Smooth muscle cell of the umbilical artery (primary cell): Measurements from ENCODE around the gene CC2D2A. TPM values are rescaled to one million over a fixed set of nuclear protein-coding genes. Genes with fewer than 3 reads are reported as not detected.

Experiments used
- total RNA-seq: library from RNA; depleted of rRNA; stranded (reverse); fragments of >200 nt; gene quantifications from 2 replicates; pipeline ENCODE4 v1.2.3, GENCODE V29; 2014

CC2D2A gene
- total RNA-seq: 17.8 and 19.7 TPM in 2 replicates

GRCh38 chr4:15469402-15470127, at the start of gene CC2D2A:
TSS of gene CC2D2A (plus strand) at chr4:15469882. CDS start at chr4:15475933, 6,051 bp downstream.

GRCh38 chr4:15427701-15428100, 42.0 kb upstream of the CC2D2A start, which contains the start of gene C1QTNF7:
TSS of gene C1QTNF7 (plus strand) at chr4:15428033. CDS start at chr4:15435744, 7,711 bp downstream.

Other genes starting within 250 kb of the CC2D2A start
- 0.89 TPM in 1 of 2 replicates, not detected in the other for gene C1QTNF7, start 41.8 kb upstream of the CC2D2A start, total RNA-seq
- gene FBXL5, start 185.5 kb downstream of the CC2D2A start, total RNA-seq: 102 and 147 TPM in 2 replicates
- gene FAM200B, start 211.9 kb downstream of the CC2D2A start, total RNA-seq: 33.0 and 38.0 TPM in 2 replicates
- gene BST1, start 233.2 kb downstream of the CC2D2A start, total RNA-seq: 6.6 and 12.8 TPM in 2 replicates